Activated CD4-positive, alpha-beta T cell treated with anti-CD3 and anti-CD28 coated beads for 4 hours (primary cell): Measurements from ENCODE around the gene MAD2L1.
A peak's percentile ranks its signal among the peaks of the same experiment; 100 is the strongest.

Source experiments
- DNase-seq, 2 donors: peaks; one replicate each; pipeline ENCODE4 v3.0.0-alpha.2; 2020

The MAD2L1 gene

DNA sequence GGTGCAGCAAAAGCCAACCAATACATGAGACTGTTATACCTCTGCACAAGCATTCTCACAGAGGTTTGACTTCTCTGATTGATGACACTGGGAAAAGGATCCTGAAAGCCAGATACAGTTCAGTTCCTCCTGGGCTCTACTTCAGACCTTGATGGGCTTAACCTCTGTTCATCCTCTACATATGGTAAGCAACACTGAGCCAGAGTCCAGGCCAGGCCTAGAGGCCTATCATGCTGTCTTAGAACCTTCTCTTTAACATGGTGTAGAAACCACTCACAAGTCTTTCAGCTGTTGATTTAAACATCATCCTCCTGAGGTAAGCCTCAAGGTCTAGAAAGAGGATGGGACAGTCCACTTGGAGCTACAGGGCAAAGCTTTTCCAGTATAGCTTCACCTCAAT lies 9.2 kb downstream of the MAD2L1 start:
- DNase-seq: no peak

DNA sequence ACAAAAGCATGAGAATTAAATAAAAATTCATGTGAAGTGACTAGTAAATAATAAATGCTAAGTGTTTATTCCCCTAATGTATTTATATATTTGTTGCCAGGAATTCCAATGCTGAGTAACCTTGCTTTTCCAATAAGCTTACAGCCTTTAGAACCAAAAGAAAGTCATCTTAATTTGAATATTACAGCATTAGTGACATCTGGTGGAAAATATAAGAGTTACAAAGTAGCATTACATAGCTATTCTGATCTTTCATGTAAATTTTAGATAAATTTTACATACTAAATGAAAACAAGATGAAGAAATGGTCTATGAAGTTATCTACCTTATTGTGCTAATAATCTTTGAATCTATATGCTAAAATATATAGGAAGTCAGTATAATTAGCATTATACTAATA lies 10.4 kb downstream of the MAD2L1 start:
- no peak for DNase-seq

DNA sequence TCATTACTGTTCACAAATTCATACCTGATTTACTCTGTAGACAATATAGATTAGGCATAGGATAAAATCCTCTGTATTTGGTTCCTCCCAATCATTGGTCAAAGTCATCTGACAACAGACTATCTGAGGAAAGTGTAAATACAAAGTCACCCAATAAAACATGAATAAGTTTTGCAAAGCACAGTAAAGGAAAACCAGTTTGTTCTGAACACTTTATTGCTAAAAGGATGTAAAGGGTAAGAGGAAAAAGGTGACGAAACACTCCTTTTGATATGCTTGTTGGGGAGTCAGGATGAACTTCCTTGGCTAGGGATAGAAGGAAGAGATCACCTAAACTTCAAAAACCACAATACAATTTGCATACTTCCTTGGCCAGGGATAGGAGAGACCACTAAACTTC lies 10.9 kb downstream of the MAD2L1 start:
- DNase-seq: no peak

- DNase-seq: no peak
Measured at GRCh38 chr4:120055162-120055561, 11.5 kb downstream of the MAD2L1 start.

- no peak for DNase-seq
Measured at GRCh38 chr4:120053911-120054310, 12.7 kb downstream of the MAD2L1 start.

- no peak for DNase-seq
Measured at GRCh38 chr4:120052856-120053255, 13.8 kb downstream of the MAD2L1 start.

- DNase-seq: no peak
Measured at GRCh38 chr4:120051253-120051652, 15.4 kb downstream of the MAD2L1 start.

DNA sequence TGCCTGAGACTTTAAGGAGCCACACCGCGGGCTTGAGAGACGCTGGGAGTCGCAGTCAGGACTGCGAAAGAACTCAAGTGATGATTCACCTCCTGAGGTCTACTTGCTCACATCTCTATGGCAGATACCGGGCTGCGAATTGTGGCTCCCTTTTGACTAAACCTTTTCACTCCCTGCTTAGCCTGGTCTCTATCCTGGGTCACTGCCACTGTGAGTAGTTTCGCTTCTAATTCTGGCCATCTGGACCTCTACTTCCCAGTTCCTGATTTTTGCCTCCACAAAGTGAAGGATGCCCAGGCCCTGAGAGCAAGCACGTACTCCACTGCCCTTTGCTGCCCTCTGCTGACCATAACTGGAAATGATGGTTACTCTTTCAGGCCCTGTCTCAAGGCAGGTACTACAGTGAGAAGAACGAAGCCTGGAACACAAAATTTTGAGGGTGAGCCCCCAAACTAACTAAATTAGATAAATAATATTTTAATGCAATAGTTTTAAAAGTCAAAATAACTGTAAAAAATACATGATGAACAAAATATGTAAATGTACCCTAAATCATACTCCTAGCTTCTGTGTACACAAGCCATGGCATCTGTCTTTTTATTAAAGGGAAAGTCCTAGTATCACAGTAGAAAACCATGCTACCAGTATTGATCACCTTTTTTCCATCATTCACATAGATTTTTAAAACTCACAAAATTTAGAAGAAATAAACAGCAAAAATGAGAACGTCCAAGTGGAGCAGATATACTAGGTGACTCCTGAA lies 16.7 kb downstream of the MAD2L1 start:
- peak; percentile 56 to 81 for DNase-seq

GRCh38 chr4:120043828-120044227 lies 22.8 kb downstream of the MAD2L1 start:
- no peak for DNase-seq

GRCh38 chr4:120037411-120037810 lies 29.2 kb downstream of the MAD2L1 start:
- no peak for DNase-seq

DNA sequence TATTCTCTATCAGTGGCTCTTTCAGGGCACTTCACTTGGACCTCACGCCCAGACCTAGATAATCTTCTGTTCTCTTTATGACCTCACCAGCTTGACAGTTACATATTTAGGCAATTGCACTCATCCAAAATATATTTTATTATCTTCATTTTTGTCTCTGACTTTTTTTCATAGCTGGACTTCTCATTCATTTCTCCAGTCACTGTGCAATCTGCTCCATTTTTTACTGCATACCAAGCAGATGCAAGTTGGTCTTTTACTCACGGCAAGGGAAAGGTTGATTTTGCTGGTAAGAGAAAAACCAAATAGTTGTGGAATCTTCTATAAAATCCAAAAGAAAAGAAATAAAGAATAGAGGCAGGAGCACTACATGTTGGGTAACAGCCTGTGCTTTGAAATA lies 31.7 kb downstream of the MAD2L1 start:
- DNase-seq: no peak

GRCh38 chr4:120026853-120027252 lies 39.8 kb downstream of the MAD2L1 start:
- no peak for DNase-seq

- DNase-seq: no peak
Measured at GRCh38 chr4:120025516-120025915, 41.1 kb downstream of the MAD2L1 start.

DNA sequence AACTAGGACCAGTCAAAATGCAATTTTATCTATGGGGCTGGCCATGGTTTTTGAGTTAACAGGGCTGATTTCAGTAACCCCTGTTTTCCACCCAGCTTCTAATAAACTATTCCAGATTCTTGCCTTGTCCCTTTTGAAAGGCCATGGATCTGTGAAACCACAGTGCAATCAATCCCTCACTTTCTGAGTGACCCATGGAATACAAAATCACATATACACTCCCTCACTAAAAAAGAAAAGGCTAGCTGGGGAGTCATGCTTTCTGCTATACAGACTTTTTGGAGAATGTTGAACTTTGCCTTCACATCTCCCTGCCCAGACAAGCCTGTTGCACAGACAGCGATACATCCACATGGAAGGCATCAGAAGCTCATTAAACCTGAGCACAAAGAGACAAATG lies 47.9 kb downstream of the MAD2L1 start:
- DNase-seq: no peak

GRCh38 chr4:120017939-120018692 lies 48.5 kb downstream of the MAD2L1 start:
- DNase-seq: no peak

- no peak for DNase-seq
Measured at GRCh38 chr4:120011725-120012124, 54.9 kb downstream of the MAD2L1 start.

DNA sequence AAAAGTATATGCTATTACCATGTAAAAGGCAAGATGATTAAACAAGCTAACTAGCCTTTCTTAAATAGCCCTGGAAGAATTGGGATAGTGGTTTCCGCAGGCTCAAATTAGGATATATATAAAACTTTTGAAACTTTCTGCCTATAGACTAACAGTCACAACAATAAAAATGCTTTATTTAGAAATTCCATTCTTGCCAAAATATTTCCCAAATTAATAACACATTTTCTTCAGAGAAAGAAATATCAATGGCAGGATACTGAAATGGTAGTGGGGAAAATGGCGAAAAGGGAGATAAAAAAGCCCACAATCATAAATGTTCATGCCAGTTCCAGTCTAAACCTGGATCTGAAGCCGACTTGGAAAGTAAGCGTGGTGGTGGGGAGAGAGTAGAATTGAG lies 56.0 kb downstream of the MAD2L1 start:
- no peak for DNase-seq

DNA sequence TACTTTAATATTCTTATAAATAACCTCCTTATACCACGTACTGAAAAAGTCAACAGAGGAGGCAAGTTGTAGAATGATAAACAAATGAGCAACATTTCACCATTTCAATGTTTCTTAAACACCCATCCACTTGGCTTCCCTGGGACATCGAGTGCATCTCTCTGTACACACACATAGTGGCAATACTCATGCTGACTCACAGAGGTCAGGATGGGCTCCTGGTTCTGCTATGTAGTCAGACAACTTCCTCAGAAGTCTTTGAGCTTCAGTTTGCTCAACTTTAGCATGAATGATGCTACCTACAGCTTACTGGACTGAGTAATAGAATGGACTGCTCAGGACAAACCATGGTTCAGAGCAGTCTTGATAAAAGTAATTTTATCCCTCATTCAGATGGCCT lies 56.9 kb downstream of the MAD2L1 start:
- no peak for DNase-seq

DNA sequence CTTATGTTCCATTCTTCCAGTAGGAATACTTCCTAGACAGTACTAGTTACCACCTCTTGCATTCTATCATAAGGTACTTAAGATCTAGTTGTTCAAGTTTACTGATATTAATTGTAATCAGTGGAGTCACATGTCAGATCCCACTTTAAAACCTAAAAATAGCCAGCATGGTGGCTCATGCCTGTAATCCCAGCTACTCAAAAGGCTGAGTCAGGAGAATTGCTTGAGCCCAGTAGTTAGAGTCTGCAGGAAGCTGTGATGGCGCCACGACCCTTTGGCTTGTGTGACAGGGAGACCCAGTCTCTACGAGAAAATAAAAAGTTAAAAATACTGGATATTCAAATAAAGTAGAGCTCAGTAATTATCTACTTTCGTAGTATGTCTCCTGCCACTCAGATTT lies 57.7 kb downstream of the MAD2L1 start:
- DNase-seq: no peak

DNA sequence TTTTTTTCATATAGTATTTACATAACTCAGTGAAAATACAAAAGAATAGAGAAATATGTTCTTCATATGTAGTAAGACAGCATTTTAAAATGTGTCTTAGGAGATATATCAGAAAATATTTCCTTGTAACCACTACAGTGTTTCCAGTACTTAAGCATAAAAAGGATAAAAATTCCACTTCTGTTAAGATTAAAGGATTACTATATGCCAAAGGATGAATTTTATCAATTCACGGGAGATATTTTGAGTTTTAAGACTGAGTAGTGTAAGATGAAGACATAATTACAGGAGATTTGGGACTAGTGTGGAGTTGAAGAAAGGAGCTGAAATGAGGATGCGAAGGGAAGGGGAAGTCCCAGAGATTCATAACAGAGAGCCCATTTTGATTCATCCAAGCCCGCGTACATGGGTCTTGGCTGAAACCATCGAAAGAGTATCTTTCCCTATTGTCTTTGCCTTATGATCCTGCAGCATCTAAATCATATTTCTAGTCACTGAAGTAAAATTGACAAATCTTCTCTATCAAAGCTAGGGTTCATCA lies 58.7 kb downstream of the MAD2L1 start:
- DNase-seq: no peak

DNA sequence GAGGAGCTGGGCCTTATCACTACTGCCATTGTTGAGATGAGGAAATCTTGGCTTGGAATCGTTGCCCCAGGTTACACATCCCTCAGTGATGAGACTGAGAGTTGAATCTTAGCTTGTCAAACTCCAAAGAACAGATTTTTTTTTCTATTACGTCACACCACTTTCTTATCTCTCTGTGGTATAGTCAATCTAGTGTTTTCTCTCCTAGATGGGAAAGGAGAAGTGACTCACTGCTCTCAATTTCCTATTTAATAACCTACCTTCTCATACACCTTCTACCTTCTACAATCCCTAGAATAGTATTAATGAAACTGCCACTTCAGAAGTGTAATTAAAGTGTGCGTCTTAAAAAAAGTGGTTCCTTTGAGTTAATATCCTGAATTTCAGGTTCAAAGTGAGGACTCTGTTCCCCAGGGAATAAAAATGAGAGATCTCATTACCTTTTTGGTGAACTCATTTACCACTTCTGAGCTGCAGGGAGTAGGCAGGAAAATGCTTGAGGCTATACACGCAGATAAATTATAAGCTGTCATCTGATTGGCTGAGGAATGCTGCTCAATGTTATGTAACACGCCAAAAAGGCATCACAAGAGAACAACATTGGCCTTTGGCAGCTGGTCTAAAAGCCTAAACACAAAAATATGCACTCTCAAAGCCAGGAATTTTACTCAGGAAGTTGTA lies 59.3 kb downstream of the MAD2L1 start:
- no peak for DNase-seq
